GM21360 (cell line): ENCODE measurements around the gene DPP6.

Experiments used
- ATAC-seq: cut with Tn5 transposase; IDR thresholded peaks from one replicate; pipeline ENCODE4 v1.9.1; 2021; ENCODE audit warnings: mild to moderate bottlenecking, moderate library complexity; ENCODE audit not compliant: unreplicated experiment

The DPP6 gene

DNA sequence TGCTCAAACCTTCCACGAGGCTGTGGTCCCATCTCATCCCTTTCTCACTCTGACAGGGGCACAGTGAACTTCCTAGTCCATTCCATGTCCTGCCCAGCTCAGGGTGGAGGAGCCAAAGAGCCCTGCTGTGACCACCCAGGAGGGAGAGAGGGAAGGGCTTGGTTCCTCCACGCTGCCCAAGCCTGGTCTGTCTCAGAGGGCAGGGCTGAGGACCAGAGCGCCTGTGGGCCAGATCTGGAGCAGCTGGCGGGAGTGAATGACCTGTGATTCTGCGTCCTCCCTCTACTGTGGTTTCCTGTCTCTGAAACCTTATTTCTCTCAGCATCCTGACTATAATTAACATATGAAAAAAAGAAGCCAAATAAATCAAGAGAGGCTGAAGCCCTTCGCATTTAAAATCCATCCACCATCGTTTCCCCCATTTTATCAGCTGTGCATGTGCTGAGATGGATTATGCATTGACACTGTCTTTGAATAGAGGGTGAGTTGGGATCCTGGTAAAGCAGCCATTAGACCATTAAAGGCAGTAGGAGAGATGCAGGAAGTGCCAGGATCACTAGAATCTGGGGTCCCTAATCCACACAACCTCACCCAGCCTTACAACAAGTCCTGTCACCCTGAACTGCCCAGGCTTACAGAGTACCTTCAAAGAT is 165.6 kb downstream of the DPP6 start:
- no peak for ATAC-seq

DNA sequence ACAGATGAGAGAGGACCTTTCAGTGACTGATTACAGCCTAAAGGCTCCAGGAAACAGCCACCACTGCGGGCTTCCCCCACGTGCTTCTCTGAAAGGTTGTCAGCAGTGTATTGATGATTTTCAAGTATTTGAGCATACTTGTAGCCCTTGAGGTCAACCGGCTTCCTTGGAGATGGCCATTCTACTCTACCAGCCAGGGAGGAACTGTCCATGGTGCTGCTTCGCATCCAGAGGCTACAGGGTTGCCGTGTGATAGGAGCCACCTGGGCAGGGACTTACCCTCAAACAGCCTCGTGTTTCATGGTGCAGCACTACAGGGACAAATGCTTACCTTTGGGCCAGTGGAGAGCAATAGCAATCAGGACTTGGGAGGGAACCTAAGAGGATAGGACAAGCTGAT is 179.5 kb downstream of the DPP6 start:
- no peak for ATAC-seq

DNA sequence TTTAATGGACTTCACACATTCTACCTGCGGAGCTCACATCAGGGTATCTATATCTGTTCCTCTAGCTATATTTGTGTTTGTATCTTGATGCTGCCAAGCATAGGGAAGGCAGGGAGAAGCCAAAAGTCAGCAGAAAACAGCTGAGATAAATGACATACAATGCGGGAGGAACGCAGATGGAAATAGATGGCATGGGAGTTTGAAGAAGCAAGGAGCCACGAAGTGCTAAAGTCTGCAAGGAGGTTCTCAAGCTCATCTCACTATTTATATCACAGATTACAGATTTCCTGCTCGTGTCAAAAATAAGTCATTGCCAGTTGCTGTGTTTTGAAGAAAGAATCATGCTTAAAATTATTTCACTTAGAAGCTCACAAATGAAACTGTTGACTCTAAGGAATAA is 180.5 kb downstream of the DPP6 start:
- no peak for ATAC-seq

DNA sequence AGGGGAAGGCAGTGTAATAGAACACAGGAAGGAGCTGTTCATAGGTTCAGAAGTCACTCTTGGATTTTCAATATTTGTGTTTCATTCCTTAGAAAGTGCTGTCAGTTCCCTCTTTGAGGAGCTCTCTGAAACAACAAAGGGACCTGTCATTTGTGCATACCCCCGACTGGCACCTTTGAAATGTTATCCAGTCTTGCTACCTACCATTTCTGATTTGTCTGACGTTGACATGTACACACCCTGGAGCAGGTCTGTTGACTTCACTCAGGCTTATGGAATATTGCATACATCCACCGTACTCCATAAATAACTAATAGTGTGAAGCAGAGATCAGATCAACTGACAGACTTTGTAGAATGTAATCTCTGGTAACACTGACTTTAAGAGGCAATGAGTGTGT is 189.8 kb downstream of the DPP6 start:
- ATAC-seq: no peak

DNA sequence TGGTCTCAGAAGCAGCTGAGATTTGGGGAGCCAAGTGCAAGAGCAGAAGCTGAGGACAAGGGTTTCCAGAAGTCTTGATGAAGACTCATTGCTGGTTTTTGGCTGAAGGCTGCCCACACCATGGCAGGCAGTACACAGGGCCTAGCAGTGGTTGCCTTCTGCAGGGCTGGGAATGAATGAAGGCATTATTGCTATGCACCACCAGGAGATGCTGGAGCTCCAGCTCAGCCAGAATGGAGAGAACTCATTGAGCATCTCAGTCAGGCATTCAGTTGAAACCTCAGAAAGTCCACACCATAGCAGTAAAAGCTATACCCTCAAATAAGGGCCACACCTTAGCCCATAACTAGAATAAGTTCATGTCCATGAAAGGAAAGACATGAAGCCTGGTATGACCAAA is 190.5 kb downstream of the DPP6 start:
- no peak for ATAC-seq

DNA sequence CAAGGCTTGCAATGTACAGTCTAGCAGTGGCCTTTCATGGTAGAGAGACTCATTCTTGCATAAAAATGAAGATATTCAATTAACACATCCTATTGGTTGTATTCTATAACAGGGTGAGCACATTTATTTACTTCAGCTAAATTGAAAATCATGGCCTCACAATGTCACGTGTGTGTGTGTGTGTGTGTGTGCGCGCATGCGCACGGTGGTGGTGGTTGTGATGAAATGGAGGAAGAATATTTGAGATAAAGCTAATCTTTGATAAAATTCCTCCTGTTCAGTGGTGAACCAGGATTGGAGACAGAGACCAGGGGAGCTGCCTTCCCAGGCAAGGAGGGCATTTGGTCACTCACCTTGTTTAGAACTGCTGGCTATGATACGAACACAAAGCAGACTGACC is 199.8 kb downstream of the DPP6 start:
- ATAC-seq: no peak

DNA sequence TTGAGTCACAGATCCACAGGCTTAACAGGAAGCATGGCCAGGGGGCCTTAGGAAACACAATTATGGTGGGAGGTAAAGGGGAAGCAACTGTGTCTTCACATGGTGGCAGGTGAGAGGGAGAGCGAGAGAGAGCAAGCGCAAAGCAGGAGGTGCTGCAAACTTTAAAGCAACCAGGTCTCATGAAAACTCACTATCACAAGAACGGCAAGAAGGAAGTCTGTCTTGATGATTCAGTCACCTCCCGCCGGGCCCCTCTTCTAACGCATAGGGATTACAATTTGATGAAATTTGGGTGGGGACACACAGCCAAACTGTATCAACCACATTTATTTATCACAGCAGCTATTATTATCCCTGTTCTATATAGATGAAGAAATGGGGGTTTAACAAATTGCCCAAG is 201.6 kb downstream of the DPP6 start:
- ATAC-seq: no peak

DNA sequence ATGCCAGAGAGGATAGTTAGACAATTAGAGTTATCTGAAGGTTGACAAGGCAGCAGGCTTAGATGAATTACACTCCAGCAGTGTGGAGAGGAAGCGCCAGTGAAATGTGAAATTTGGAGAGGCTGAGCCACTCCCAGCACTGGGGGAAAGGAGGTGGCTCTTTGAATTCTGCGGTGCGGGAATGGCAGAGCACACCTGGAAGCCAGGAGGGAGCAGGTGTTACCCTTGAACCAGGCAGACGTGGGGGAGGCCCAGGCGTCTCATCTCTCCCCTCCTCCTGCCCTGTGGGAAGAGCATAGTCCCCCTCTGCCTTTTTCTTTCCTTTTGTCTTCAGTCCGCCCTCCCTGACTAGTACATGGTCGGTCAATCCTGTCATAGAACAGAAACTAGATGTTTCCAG is 203.1 kb downstream of the DPP6 start:
- ATAC-seq: no peak

DNA sequence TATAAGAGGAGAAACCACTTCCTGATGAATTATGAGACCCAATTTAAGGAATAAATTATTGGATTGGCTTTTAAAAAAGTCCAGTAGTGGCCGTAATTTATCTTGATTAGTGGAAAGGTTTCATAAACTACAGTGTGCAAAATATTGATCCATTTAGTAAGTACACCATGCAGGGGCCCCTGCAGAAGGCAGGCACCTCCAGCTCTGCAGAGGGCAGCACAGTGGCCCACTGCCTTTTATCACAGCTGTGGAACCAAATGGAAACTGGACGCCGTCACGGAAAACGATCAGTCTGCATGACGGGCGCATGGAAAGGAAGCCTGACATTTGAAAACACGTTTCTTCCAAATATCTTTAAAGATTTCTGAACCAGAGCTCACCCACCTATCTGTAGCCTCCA is 204.0 kb downstream of the DPP6 start:
- no peak for ATAC-seq

DNA sequence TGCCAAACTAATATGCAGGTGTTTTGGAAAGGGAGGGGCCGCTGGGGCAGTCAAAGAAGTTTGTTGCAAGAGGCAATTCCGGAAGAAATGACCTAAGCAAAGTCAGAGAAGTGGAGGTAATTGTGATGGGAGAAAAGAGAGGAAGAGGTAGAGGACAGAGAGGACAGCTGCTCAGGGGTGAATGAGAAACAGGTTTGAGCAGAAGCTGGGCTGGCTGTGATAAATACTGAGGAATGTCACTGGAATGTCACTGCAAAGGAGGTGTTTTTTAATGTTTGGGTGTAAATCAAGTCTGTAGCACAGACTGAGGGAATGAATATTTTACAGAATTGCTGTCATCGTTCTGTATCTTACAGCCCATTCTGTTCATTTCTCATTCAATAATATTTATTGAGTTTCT is 207.2 kb downstream of the DPP6 start:
- ATAC-seq: no peak

DNA sequence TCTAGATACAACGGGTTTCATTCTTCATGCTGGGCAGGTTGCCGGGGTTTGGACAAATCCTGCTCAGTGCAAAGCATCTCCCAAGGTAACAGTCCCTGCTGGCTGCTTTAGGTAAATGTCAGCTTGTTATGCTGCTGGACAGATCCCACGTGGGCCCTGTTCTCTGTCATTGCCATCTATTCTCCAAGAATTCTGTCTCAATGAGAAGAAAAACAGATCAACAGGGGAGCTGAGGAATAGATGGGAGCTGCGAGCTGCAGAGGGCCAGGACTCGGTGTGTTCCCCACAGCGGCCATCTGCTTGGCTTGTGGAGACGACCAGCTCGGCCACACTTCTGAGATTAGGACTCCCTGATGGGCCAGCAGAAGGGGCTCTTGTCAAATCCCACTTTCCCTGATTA is 235.2 kb downstream of the DPP6 start:
- no peak for ATAC-seq

DNA sequence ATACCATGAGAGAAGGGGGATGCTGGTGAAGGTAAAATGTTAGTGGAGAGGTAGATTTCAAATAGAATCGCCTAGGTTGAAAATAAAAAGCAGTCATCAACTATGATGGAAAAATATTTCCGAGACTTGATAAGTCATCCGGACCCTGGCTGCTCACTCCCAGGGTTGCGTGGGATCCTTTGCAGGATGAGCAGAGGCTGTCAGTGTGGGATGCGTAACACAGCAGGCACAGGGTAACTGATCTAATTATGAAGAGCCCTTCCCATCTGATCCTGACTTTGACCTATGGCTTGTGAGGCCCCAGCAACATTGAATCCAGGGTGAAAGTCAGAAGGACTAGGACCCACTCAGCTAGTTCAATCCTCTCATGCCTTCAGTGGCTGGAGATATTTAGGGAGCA is 236.9 kb downstream of the DPP6 start:
- ATAC-seq: no peak

DNA sequence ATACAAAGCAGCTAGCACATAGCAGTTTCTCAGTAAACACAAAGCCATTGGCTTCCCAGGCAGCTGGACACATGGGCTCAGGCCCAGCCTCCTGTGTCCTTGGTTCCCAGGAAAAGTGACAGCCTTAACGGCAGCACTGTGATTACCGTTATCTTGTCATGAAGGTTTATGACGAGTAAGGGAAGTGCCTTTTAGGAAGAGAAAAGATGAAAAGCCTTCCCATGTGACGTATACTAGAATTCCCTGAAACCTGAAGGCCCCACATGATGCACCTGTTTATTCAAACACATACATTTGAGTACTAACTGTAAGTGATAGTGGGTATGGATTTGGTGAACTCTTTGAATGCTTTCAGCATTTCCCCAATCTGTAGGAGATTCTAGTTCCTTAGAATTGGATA is 244.2 kb downstream of the DPP6 start:
- no peak for ATAC-seq

DNA sequence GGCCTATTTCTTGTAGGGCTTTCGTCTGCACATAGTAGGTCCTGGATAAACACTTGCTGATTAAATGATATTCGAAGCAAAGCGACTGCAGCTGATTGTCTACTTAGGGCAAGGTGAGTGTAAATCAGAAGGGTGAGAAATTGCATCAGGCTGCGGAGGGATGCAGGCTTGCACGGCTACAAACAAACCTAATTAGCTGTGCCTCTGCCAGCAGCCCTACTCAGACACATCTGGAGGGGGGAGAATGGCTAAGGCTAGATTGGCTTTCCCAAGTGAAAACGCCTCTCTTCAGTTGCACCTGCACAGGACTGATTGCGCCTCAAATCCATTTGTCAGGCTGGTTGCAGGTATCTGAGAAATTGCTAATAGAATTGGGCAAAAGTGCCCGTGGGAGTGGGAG is 247.5 kb downstream of the DPP6 start:
- ATAC-seq: no peak

DNA sequence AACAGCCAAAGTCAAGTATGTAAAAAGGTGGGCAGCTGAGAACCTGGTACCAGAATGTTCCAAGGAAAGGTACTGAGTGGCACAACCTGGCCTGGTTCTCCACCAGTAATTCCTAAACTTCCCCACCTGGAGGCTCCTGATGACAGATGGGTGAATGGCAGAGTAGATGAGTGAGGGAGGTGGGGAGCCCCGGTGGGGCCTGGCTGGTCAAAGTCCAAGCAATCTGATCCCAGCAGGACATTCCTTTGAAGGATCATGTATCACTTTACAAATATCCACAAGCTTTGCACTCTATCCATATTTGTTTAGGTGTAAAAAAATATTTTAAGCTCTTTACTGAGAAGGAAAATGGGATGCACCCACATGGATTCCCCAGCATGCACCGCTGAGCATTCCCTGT is 250.2 kb downstream of the DPP6 start:
- no peak for ATAC-seq

DNA sequence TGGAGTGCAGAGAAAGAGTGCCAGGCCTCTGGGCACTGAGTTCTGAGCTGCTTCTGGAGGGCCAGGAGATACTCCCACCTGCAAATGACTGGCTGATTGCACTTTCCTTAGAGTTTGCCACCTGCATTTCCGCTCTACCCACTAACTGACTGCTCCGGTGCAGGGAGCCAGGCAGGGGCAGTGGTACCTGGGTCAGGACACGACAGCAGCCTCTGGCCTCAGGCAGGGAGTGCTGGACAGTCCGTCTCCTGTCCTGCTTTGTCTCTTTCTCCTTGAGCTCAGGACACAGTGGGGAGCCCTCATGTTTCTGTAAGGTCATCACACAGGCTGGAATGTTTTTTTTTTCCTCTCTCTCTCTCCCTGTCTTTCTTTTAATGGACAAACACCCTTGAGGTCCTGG is 252.0 kb downstream of the DPP6 start:
- no peak for ATAC-seq

DNA sequence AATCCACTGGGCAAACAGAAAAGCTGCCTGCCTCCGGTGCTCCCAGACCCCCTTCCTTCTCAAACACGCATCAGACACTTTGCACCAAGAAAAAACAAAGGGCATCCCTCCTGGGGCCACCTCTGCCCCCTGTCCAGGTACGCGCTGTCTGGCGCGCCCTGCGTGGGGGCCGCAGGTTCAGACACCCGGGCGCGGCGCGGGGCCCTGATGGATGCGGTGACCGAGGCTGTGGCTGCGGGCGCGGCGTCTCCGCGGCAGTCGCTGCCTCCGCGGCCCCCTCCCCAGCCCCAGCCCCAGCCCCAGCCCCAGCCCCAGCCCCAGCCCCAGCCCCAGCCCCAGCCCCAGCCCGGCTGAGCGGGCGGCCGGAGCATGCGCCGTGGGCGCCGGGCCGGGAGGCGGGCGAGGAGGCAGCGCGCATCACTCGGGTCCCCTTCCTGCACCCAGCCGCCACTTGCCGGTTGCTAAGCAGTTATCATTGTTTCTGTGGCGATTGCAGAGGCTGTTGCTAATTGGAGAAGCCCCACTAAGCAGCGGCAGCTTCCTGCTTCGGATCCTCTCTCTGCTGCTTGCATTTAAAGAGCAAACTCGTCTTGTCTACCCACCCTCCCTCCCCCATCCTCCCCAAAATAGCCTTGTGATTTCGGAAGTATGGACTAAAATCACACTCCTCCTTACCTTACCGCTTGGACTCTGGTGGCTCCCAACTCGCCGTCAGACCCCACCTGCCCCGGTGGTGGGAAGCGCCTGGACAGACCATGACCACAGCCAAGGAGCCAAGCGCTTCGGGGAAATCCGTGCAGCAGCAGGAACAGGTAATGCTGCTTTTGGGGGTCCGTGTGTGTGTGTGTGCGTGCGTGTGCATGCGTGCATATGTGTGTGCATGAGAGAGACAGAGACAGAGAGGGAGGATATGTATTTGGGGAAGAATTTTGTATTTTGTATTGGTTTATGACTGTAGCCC is 252.8 kb downstream of the DPP6 start:
- no peak for ATAC-seq

DNA sequence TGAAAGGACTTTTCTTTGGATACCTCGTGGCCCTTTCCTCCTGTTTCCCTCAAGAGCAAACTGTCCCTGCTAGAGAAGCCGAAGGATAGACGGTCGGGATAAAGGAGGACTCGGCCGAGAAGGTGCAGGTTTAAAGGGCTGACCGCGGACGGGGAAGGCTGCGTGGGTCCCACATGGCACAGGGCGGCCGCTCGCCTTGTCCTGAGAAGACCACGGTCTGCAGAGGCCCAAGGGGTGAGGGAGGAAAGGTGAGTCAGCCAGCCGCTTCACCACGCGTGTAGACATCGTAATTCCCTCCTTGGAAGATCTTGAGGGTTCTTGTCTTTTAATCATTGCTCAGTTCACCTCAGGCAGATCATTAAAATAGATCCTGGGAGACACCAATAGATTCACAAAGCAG is 253.8 kb downstream of the DPP6 start:
- ATAC-seq: no peak

DNA sequence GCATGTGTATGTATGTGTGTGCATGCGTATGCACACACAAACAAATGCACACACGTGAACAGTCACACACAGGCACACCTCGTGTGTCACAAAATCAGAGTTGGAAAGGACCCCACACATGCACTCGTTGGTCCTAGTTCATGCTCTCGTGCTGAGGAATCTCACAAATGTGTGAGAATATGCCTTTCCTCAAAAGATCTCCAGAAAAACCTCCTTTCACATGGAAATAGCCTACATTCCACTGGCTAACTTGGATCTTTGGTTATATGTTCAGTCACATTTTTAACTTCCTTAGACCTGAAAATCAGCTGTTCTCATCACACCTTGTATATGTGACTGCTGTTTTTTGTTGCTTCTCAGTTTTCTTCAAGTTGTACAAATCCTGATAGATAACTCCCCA is 256.7 kb downstream of the DPP6 start:
- ATAC-seq: no peak

DNA sequence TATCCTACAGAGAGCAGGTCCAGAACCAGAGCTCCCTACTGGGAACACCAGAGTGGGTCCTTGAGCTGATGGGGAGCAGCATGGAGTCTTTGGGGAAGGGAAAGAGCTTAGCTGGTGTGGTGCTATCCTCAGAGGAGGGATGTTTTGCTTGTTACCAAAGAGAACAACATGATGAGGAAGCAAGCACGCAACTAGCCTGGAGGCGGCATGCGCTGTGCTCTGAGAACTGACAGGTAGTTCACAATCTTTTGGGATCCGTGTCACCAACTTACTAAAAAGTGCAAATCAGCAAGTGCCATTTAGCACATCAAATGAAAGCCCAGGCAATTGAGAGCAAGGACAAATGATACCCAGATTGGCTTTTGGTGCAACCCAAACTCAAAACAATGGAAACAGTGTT is 257.9 kb downstream of the DPP6 start:
- ATAC-seq: no peak

DNA sequence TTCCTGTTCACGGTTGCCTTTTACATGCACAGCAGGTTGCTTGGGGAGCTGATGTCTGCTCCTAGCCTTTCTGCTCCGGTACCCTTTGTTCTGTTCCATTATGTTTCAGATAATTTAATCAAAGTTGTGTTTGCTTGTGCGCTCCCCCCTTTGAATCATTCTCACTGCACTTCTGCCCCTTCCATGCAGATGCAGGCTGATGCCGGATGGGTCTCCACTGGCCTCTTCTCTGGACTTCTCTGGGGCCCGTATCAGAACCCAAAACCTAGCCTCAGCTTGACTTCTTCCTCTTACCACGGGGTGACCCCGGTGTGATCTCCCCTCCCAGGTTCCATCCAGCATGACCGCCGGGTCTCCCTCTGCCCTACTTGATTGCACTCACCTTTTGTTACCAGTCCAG is 272.0 kb downstream of the DPP6 start:
- no peak for ATAC-seq

DNA sequence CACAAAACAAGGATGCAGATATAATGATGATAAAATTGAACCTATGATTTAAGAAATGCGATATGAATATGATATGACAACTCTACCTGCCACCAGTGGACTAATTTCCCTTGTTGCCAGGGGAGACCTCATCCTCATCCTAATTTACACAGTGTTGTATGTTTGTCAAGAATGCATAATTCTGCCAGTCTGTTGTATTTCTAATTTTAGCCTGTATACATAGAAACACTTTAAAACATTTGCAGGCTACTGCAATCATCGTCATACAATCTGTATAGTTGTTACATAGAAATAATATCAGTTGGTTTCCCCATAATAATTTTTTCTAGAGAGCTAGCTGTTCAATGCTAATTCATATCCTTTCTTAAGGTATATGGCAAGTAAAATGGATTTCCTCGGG is 274.2 kb downstream of the DPP6 start:
- ATAC-seq: no peak

DNA sequence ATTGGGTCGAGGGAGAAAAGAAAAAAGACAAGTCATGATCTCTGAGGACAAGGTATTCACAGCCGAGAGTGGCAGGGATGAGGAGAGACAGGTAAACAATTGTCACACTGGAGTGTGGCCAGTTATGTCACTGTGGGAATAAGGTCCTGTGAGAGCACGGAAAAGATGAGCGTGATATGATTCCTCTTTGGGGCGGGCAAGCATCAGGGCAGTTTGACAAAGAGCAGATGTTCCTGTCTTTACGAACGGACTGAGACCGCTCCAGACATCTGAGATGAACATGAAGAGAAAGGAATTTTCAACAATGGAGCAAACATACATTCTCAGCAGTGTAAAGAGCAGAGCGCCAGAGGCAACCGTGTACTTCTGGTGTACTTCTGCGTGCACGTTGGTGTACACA is 278.1 kb downstream of the DPP6 start:
- no peak for ATAC-seq
